ENCODE results near the gene ZNF205.

DNA sequence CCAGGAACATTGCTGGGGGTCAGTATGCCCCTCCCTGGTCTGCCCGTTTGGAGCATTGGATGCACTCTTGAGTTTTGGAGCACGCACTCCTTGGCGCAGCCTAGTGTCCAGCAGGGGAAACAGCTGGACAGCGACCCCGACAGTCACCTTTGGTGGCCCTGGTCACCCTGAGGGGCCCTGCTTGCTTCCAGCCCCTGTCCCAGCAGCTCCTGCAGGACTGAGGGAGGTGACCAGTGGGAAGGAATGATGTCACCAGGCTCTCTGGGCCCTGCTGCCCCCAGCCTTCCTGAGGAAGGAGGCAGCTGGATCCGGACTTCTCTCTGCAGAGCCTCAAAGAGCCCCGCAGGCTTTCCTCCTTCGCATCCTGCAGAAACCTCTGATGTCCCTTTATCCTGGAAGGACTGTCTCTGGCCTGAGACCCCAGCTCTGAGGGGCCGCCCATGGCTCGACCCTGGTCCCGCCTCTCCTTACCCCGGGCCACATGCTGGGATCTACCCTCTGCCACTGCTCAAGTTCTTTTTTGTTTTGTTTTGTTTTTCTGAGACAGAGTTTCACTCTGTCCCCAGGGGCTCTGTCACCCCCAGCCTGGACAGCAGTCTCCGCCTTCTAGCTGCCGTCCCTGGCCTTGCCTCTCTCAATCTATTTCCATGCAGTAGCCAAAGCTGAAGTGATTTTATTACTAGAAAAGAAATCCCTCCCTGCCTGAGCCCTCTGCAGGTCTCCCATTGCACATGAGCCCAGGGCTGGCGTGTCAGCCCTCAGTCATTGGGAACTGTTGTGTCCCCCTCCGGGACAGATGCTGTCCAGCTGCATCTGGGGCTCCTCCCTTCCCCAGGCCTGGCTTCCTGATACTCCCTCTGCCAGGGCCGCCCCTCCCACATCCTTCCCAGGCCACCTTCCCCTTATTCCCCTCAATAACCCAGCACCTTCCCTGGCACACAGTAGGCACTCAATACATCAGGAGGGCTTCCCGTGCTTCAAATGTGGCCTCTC is 24.8 kb upstream of the ZNF205 start:
- TF ChIP-seq, protein P1, sequence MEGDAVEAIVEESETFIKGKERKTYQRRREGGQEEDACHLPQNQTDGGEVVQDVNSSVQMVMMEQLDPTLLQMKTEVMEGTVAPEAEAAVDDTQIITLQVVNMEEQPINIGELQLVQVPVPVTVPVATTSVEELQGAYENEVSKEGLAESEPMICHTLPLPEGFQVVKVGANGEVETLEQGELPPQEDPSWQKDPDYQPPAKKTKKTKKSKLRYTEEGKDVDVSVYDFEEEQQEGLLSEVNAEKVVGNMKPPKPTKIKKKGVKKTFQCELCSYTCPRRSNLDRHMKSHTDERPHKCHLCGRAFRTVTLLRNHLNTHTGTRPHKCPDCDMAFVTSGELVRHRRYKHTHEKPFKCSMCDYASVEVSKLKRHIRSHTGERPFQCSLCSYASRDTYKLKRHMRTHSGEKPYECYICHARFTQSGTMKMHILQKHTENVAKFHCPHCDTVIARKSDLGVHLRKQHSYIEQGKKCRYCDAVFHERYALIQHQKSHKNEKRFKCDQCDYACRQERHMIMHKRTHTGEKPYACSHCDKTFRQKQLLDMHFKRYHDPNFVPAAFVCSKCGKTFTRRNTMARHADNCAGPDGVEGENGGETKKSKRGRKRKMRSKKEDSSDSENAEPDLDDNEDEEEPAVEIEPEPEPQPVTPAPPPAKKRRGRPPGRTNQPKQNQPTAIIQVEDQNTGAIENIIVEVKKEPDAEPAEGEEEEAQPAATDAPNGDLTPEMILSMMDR (IDR thresholded peaks at IDR 0.05) = peak in 1 of 7 experiments; percentile 10
- TF ChIP-seq POLR2AphosphoS5 (IDR thresholded peaks at IDR 0.05) (no peak), EP300 (IDR thresholded peaks at IDR 0.05) (no peak), POLR2A (IDR thresholded peaks at IDR 0.05) (no peak)
